H1 (cell line): ENCODE data around the gene VWF. TPM values are rescaled to one million over a fixed set of nuclear protein-coding genes. Genes with fewer than 3 reads are reported as not detected.

Source experiments
- CTCF ChIA-PET: fragments of 300-600 bp; sonication (Branson Sonifier 250); formaldehyde crosslinking; loops from one replicate; lab custom pipeline; 2021; ENCODE audit not compliant: partially characterized antibody; lab: Charles Lee
- POLR2A ChIA-PET: fragments of 300-600 bp; sonication (Branson Sonifier 250); formaldehyde crosslinking; loops from one replicate; lab custom pipeline; 2021; ENCODE audit warnings: inconsistent platforms; ENCODE audit not compliant: partially characterized antibody; lab: Charles Lee
- DNase-seq, 2 experiments: peaks; one replicate each; pipeline versions ENCODE4 v3.0.0 to v3.0.0-alpha.2; 2010 to 2022; ENCODE audit warnings: low spot score in 2 of 2, low read depth in 1 of 2, mixed read lengths in 1 of 2
- FAIRE-seq: peaks from 2 replicates; lab custom pipeline; 2011; peaks lifted over from hg19 to GRCh38; lab: Jason Lieb, UNC
- H2AFZ ChIP-seq: 2 replicates; pipeline ENCODE4 v1.8.1; 2012; ENCODE audit warnings: low read length, inconsistent platforms
- H2AK5ac ChIP-seq: 2 replicates; pipeline ENCODE4 v1.6.1; 2013; ENCODE audit warnings: low read depth, low read length
- H2BK120ac ChIP-seq: replicated peaks from 2 replicates; pipeline ENCODE3; 2013; ENCODE audit warnings: low read depth, low read length, inconsistent platforms
- H2BK12ac ChIP-seq: 2 replicates; pipeline ENCODE4 v1.6.1; 2013; ENCODE audit warnings: low read depth, low read length
- H2BK15ac ChIP-seq: 2 replicates; pipeline ENCODE4 v1.6.1; 2013; ENCODE audit warnings: low read length
- H2BK20ac ChIP-seq: 2 replicates; pipeline ENCODE4 v1.6.1; 2013; ENCODE audit warnings: low read length
- H2BK5ac ChIP-seq: 2 replicates; pipeline ENCODE4 v1.6.1; 2013; ENCODE audit warnings: low read depth, low read length
- H3K14ac ChIP-seq: 2 replicates; pipeline ENCODE4 v1.6.1; 2013; ENCODE audit warnings: inconsistent platforms; ENCODE audit not compliant: insufficient read length
- H3K18ac ChIP-seq: 2 replicates; pipeline ENCODE4 v1.6.1; 2013; ENCODE audit warnings: low read length; ENCODE audit errors: extremely low read depth
- H3K23ac ChIP-seq: 2 replicates; pipeline ENCODE4 v1.6.1; 2013; ENCODE audit warnings: inconsistent platforms; ENCODE audit not compliant: insufficient read length
- H3K23me2 ChIP-seq: 2 replicates; pipeline ENCODE4 v1.6.1; 2013; ENCODE audit warnings: low read depth, low read length
- H3K27ac ChIP-seq: 2 replicates; pipeline ENCODE4 v1.6.1; 2011; ENCODE audit warnings: low read depth, low read length, inconsistent platforms
- H3K27me3 ChIP-seq, 4 experiments: replicated peaks in 1 of 4; 1 replicate in 1 of 4; 2 replicates in 3 of 4; pipeline versions ENCODE4 v1.6.1 to v1.8.1; 2011 to 2013; ENCODE audit warnings: low read length in 3 of 4, mild to moderate bottlenecking in 3 of 4, inconsistent platforms in 2 of 4, mixed read lengths in 2 of 4, moderate library complexity in 1 of 4; ENCODE audit not compliant: control insufficient read depth in 3 of 4, insufficient read depth in 3 of 4; ENCODE audit errors: extremely low read depth in 1 of 4
- H3K36me3 ChIP-seq, 4 experiments: 2 replicates each; pipeline versions ENCODE4 v1.6.1 to v1.8.1; 2011 to 2013; ENCODE audit warnings: mild to moderate bottlenecking in 4 of 4, low read length in 3 of 4, moderate library complexity in 2 of 4, control low read depth in 1 of 4, inconsistent platforms in 1 of 4; ENCODE audit not compliant: insufficient read depth in 4 of 4, control insufficient read depth in 2 of 4
- H3K4ac ChIP-seq: replicated peaks from 2 replicates; pipeline ENCODE3; 2013; ENCODE audit warnings: low read length, low read depth, mixed read lengths, inconsistent platforms; ENCODE audit not compliant: insufficient read length
- H3K4me1 ChIP-seq, 4 experiments: replicated peaks in 1 of 4; 1 replicate in 1 of 4; 2 replicates in 3 of 4; pipeline versions ENCODE4 v1.6.1 to v1.8.1; 2011 to 2013; ENCODE audit warnings: low read length in 3 of 4, inconsistent platforms in 2 of 4, mixed read lengths in 1 of 4; ENCODE audit not compliant: insufficient read depth in 4 of 4, control insufficient read depth in 3 of 4
- H3K4me2 ChIP-seq, 2 experiments: 2 replicates each; pipeline versions ENCODE4 v1.6.1 to v1.8.1; 2011 to 2013; ENCODE audit warnings: low read depth in 2 of 2, low read length in 2 of 2, control low read depth in 1 of 2, inconsistent platforms in 1 of 2, mild to moderate bottlenecking in 1 of 2; ENCODE audit not compliant: insufficient read depth in 1 of 2
- H3K4me3 ChIP-seq, 4 experiments: fragments of 200-600, 300-600 bp in 1 of 4; sonication (generic), shearing (Covaris generic), sonication (Bioruptor Twin) in 1 of 4; 2 replicates each; pipeline versions ENCODE4 v1.5.1 to v1.8.1; 2011 to 2016; ENCODE audit warnings: low read length in 4 of 4, low read depth in 3 of 4, control low read depth in 2 of 4, inconsistent platforms in 2 of 4, mild to moderate bottlenecking in 2 of 4, mixed read lengths in 1 of 4, moderate library complexity in 1 of 4; ENCODE audit not compliant: insufficient read depth in 2 of 4; ENCODE audit errors: extremely low read depth in 1 of 4
- H3K56ac ChIP-seq: replicated peaks from 2 replicates; pipeline ENCODE3; 2013; ENCODE audit warnings: low read depth, mild to moderate bottlenecking, mixed read lengths, low read length, inconsistent platforms; ENCODE audit not compliant: insufficient read length
- H3K79me1 ChIP-seq: 2 replicates; pipeline ENCODE4 v1.6.1; 2013; ENCODE audit warnings: low read depth, low read length, control low read depth
- H3K79me2 ChIP-seq, 2 experiments: 2 replicates each; pipeline versions ENCODE4 v1.6.1 to v1.8.1; 2012 to 2013; ENCODE audit warnings: low read length in 2 of 2, mild to moderate bottlenecking in 2 of 2, inconsistent platforms in 1 of 2; ENCODE audit not compliant: insufficient read depth in 2 of 2, control insufficient read depth in 1 of 2
- H3K9ac ChIP-seq, 4 experiments: replicated peaks in 1 of 4; 1 replicate in 1 of 4; 2 replicates in 3 of 4; pipeline versions ENCODE4 v1.6.1 to v1.8.1; 2011 to 2013; ENCODE audit warnings: low read depth in 3 of 4, low read length in 3 of 4, control low read depth in 2 of 4, mild to moderate bottlenecking in 2 of 4, moderate library complexity in 2 of 4, inconsistent platforms in 1 of 4; ENCODE audit errors: extremely low read depth in 1 of 4
- H3K9me3 ChIP-seq, 2 experiments: 2 replicates each; pipeline versions ENCODE4 v1.6.1 to v1.8.1; 2012 to 2013; ENCODE audit warnings: mild to moderate bottlenecking in 2 of 2, moderate library complexity in 2 of 2, control low read depth in 1 of 2, inconsistent platforms in 1 of 2, low read depth in 1 of 2, low read length in 1 of 2, mixed read lengths in 1 of 2; ENCODE audit not compliant: insufficient read depth in 2 of 2
- H4K20me1 ChIP-seq, 2 experiments: replicated peaks in 1 of 2; 2 replicates each; pipeline versions ENCODE3 to v1.8.1; 2011 to 2013; ENCODE audit warnings: inconsistent platforms in 2 of 2, low read length in 2 of 2, mild to moderate bottlenecking in 1 of 2; ENCODE audit not compliant: insufficient read depth in 2 of 2, control insufficient read depth in 1 of 2
- H4K5ac ChIP-seq: 2 replicates; pipeline ENCODE4 v1.6.1; 2013; ENCODE audit warnings: low read length, low read depth, mixed read lengths, inconsistent platforms; ENCODE audit not compliant: insufficient read length
- H4K8ac ChIP-seq: 2 replicates; pipeline ENCODE4 v1.8.0; 2013; ENCODE audit warnings: mild to moderate bottlenecking, moderate library complexity, low read length, inconsistent platforms; ENCODE audit not compliant: insufficient read depth; ENCODE audit errors: extremely low read depth
- H4K91ac ChIP-seq: replicated peaks from 2 replicates; pipeline ENCODE3; 2013; ENCODE audit warnings: low read length, mixed read lengths, inconsistent platforms; ENCODE audit not compliant: insufficient read length
- ATF3 ChIP-seq: IDR thresholded peaks from 2 replicates; pipeline ENCODE4 v1.6.1; 2011; ENCODE audit warnings: low read depth, mild to moderate bottlenecking, low read length; ENCODE audit not compliant: insufficient read depth
- CBX5 ChIP-seq: fragments of 300-800, 300-1000 bp; sonication (generic); IDR thresholded peaks from 2 replicates; pipeline ENCODE4 v1.7.1; 2016; ENCODE audit warnings: antibody characterized with exemption, low read length, low read depth
- CBX8 ChIP-seq: fragments of 300-800, 300-1000 bp; sonication (generic); IDR thresholded peaks from 2 replicates; pipeline ENCODE4 v1.7.1; 2016; ENCODE audit warnings: low read depth, low read length, borderline replicate concordance
- CHD2 ChIP-seq: IDR thresholded peaks from 2 replicates; pipeline ENCODE4 v1.6.1; 2012; ENCODE audit warnings: low read length, improper control_type of control experiment
- GTF2F1 ChIP-seq: IDR thresholded peaks from 2 replicates; pipeline ENCODE4 v1.6.1; 2012; ENCODE audit warnings: low read depth, low read length, improper control_type of control experiment, borderline replicate concordance
- JUND ChIP-seq: IDR thresholded peaks from 2 replicates; pipeline ENCODE4 v1.6.1; 2011; ENCODE audit warnings: mild to moderate bottlenecking, improper control_type of control experiment, low read length
- KDM4A ChIP-seq: IDR thresholded peaks from one replicate; pipeline ENCODE4 v1.7.1; 2012; ENCODE audit warnings: low read depth, mild to moderate bottlenecking, moderate library complexity, low read length, inconsistent platforms; ENCODE audit not compliant: severe bottlenecking
- SP1 ChIP-seq: IDR thresholded peaks from 2 replicates; pipeline ENCODE4 v1.6.1; 2011; ENCODE audit warnings: low read depth, low read length
- YY1 ChIP-seq: IDR thresholded peaks from 2 replicates; pipeline ENCODE4 v1.6.1; 2011; ENCODE audit warnings: low read depth, mild to moderate bottlenecking, low read length
- WGBS, 2 experiments: shearing (Covaris generic) in 1 of 2; methylation state at CpG; one replicate each; pipeline versions ENCODE4 v1.1.6 to v1.1.7; 2013 to 2015; ENCODE audit warnings: low lambda C conversion rate in 2 of 2, mixed read lengths in 2 of 2, inconsistent platforms in 1 of 2, low coverage in 1 of 2, missing lambda C conversion rate in 1 of 2; ENCODE audit not compliant: insufficient replicate concordance in 2 of 2, insufficient coverage in 1 of 2, insufficient read length in 1 of 2; ENCODE audit errors: extremely low coverage in 1 of 2, missing lambda C conversion rate in 1 of 2; 5-methylcytosine and 5-hydroxymethylcytosine counted together
- polyA plus RNA-seq, 7 experiments: library from polyadenylated mRNA; depleted of rRNA in 3 of 7; stranded (reverse) in 5 of 7; unstranded in 2 of 7; fragments of >200 nt in 5 of 7; fragments of 200-250 nt in 2 of 7; gene quantifications; 1 replicate in 5 of 7; 2 replicates in 1 of 7; 4 replicates in 1 of 7; pipeline versions ENCODE4 v1.2.1 to v1.2.3, GENCODE V29; 2011 to 2013; ENCODE audit warnings: missing spikeins in 2 of 7, mixed read lengths in 2 of 7
- total RNA-seq: library from RNA; stranded (reverse); fragmentation: NEBNext Ultra II Directional; extraction: Animal tissue kit (Norgen Biotek cat#: 25700); gene quantifications from 2 replicates; pipeline ENCODE4 v1.2.1, GENCODE V29; 2021
- TF ChIP-seq, protein P1 (sequence below), 3 experiments: IDR thresholded peaks; 1 replicate in 2 of 3; 2 replicates in 1 of 3; pipeline versions ENCODE4 v1.5.1 to v1.6.1; 2011; ENCODE audit warnings: low read length in 3 of 3, mild to moderate bottlenecking in 3 of 3, inconsistent platforms in 2 of 3, low read depth in 1 of 3, moderate library complexity in 1 of 3; ENCODE audit not compliant: insufficient read depth in 1 of 3; ENCODE audit errors: control extremely low read depth in 1 of 3
- TF ChIP-seq, protein P2 (sequence below): IDR thresholded peaks from 2 replicates; pipeline ENCODE4 v1.6.1; 2012; ENCODE audit warnings: inconsistent platforms

Gene VWF
- total and polyA plus RNA-seq, 2 of the 8 experiments (the other 6 are each of a cell fraction or from before 2014, with no cell fraction given), result 0.39 to 0.60 TPM

DNA sequence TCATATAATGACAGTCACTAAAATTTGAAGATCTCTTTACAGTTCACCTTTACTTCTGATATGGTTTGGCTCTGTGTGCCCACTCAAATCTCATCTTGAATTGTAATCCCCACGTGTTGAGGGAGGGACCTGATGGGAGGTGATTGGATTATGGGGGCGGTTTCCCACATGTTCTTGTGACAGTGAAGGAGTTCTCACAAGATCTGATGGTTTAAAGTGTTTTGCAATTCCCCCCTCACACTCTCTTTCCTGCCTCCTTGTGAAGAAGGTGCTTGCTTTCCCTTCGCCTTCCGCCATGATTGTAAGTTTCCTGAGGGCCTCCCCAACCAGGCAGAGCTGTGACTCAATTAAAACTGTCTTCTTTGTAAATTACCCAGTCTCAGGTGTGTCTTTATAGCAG, 48.4 kb upstream of the VWF start:
- no peak overlapping the region for H4K91ac ChIP-seq
- H2AK5ac ChIP-seq, result no peak overlapping the region
- no peak overlapping the region for H3K14ac ChIP-seq
- H3K4ac ChIP-seq, result no peak overlapping the region
- H2BK20ac ChIP-seq, result no peak overlapping the region
- ChIA-PET CTCF (interaction anchor here (0.9 to 1.1 kb wide), 2 partner anchors 57 to 108 kb away, joined by 3 read pairs; no protein-coding TSS in a partner anchor), POLR2A (interaction anchor here (0.7 kb wide), 1 partner anchor 64 kb away, joined by 4 read pairs; no protein-coding TSS in a partner anchor)
- FAIRE-seq (no peak), DNase-seq (no peak)
- no peak overlapping the region for H4K5ac ChIP-seq
- H4K20me1 ChIP-seq, result no peaks in the 10 kb centered on the region
- no peaks in the 10 kb centered on the region for H3K4me1 ChIP-seq
- no peak overlapping the region for H3K18ac ChIP-seq
- H2BK5ac ChIP-seq, result no peak overlapping the region
- 74% methylated on average over 4 of the region's 4 CpGs; no CpG with 5 or more reads in 1 of the 2 experiments for WGBS, 2 experiments
- no peak overlapping the region for H3K4me2 ChIP-seq
- H3K9me3 ChIP-seq, result no peaks in the 10 kb centered on the region; a peak in 1 of 4 replicates
- H4K8ac ChIP-seq, result no peak overlapping the region
- no peaks in the 10 kb centered on the region for H3K23me2 ChIP-seq
- no peaks in the 10 kb centered on the region for H3K79me2 ChIP-seq
- H3K23ac ChIP-seq, result no peak overlapping the region
- no peak for TF ChIP-seq ATF3
- TF ChIP-seq JUND, result no peak
- TF ChIP-seq, protein P1, sequence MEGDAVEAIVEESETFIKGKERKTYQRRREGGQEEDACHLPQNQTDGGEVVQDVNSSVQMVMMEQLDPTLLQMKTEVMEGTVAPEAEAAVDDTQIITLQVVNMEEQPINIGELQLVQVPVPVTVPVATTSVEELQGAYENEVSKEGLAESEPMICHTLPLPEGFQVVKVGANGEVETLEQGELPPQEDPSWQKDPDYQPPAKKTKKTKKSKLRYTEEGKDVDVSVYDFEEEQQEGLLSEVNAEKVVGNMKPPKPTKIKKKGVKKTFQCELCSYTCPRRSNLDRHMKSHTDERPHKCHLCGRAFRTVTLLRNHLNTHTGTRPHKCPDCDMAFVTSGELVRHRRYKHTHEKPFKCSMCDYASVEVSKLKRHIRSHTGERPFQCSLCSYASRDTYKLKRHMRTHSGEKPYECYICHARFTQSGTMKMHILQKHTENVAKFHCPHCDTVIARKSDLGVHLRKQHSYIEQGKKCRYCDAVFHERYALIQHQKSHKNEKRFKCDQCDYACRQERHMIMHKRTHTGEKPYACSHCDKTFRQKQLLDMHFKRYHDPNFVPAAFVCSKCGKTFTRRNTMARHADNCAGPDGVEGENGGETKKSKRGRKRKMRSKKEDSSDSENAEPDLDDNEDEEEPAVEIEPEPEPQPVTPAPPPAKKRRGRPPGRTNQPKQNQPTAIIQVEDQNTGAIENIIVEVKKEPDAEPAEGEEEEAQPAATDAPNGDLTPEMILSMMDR (IDR thresholded peaks at IDR 0.05; ENCODE audit: control extremely low read depth in 1 of 3, insufficient read depth in 1 of 3, low read depth in 1 of 3, low read length in 3 of 3), result no peak
- no peak for TF ChIP-seq CHD2
- TF ChIP-seq SP1, result no peak
- no peak for TF ChIP-seq CBX8
- TF ChIP-seq, protein P2, sequence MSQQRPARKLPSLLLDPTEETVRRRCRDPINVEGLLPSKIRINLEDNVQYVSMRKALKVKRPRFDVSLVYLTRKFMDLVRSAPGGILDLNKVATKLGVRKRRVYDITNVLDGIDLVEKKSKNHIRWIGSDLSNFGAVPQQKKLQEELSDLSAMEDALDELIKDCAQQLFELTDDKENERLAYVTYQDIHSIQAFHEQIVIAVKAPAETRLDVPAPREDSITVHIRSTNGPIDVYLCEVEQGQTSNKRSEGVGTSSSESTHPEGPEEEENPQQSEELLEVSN, result no peak
- TF ChIP-seq CBX5, result no peak
- no peak for TF ChIP-seq KDM4A
- no peak for TF ChIP-seq YY1
- TF ChIP-seq GTF2F1, result no peak
- no peaks in the 10 kb centered on the region for H3K36me3 ChIP-seq
- H3K27ac ChIP-seq, result no peak overlapping the region
- no peak overlapping the region for H2BK12ac ChIP-seq
- no peak overlapping the region for H2BK15ac ChIP-seq
- no peak overlapping the region for H2AFZ ChIP-seq
- no peak overlapping the region for H2BK120ac ChIP-seq
- H3K27me3 ChIP-seq, result no peaks in the 10 kb centered on the region
- H3K4me3 ChIP-seq, result no peak overlapping the region
- H3K79me1 ChIP-seq, result no peaks in the 10 kb centered on the region
- no peak overlapping the region for H3K56ac ChIP-seq
- H3K9ac ChIP-seq, result no peak overlapping the region
